SK-N-SH treated with all-trans-retinoic acid at 6 μM for 48 hours (cell line): ENCODE results near the gene CLINT1.

ENCODE experiments used
- ARNTL ChIP-seq: fragments of 450-650 bp; formaldehyde crosslinking; IDR thresholded peaks from 2 replicates; pipeline ENCODE4 v1.5.0; 2020; ENCODE audit warnings: low read depth, mild to moderate bottlenecking, moderate library complexity, borderline replicate concordance
- CREB5 ChIP-seq: fragments of 250-450 bp; sonication (Bioruptor Pico); IDR thresholded peaks from 2 replicates; pipeline ENCODE4 v1.5.1; 2020; ENCODE audit warnings: low read depth, mild to moderate bottlenecking, moderate library complexity
- CSDC2 ChIP-seq: fragments of 250-450 bp; sonication (Bioruptor Pico); IDR thresholded peaks from 2 replicates; pipeline ENCODE4 v1.5.0; 2020; ENCODE audit warnings: mild to moderate bottlenecking, moderate library complexity
- ISL1 ChIP-seq: fragments of 250-450 bp; sonication (Bioruptor Pico); IDR thresholded peaks from 2 replicates; pipeline ENCODE4 v2.1.2; 2022; ENCODE audit warnings: mild to moderate bottlenecking, moderate library complexity
- OSR1 ChIP-seq: fragments of 250-450 bp; sonication (Bioruptor Pico); IDR thresholded peaks from 2 replicates; pipeline ENCODE4 v1.8.0; 2022; ENCODE audit warnings: moderate library complexity, mild to moderate bottlenecking, inconsistent platforms
- PATZ1 ChIP-seq: fragments of 250-450 bp; sonication (Bioruptor Pico); IDR thresholded peaks from 2 replicates; pipeline ENCODE4 v1.8.0; 2020; ENCODE audit warnings: mild to moderate bottlenecking, moderate library complexity, borderline replicate concordance
- PPARA ChIP-seq: fragments of 250-450 bp; sonication (Bioruptor Pico); IDR thresholded peaks from 2 replicates; pipeline ENCODE4 v1.5.0; 2020; ENCODE audit warnings: mild to moderate bottlenecking, borderline replicate concordance
- SNAI2 ChIP-seq: fragments of 250-450 bp; sonication (Bioruptor Pico); IDR thresholded peaks from 2 replicates; pipeline ENCODE4 v1.5.0; 2020; ENCODE audit warnings: mild to moderate bottlenecking, moderate library complexity
- TOX ChIP-seq: fragments of 250-450 bp; sonication (Bioruptor Pico); IDR thresholded peaks from 2 replicates; pipeline ENCODE4 v1.8.0; 2021; ENCODE audit warnings: mild to moderate bottlenecking, moderate library complexity, borderline replicate concordance
- ZFP30 ChIP-seq: fragments of 450-650 bp; formaldehyde crosslinking; IDR thresholded peaks from 2 replicates; pipeline ENCODE4 v1.5.0; 2022; ENCODE audit warnings: mild to moderate bottlenecking, moderate library complexity
- ZNF565 ChIP-seq: fragments of 450-650 bp; formaldehyde crosslinking; conservative IDR thresholded peaks from 2 replicates; pipeline ENCODE4 v1.5.0; 2020; ENCODE audit warnings: low read depth, mild to moderate bottlenecking, moderate library complexity

- TF ChIP-seq TOX (CRISPR knock-in tag) (no peak), ISL1 (CRISPR knock-in tag) (no peak), PATZ1 (CRISPR knock-in tag) (no peak), CSDC2 (CRISPR knock-in tag) (no peak), CREB5 (no peak), OSR1 (CRISPR knock-in tag) (no peak), PPARA (CRISPR knock-in tag) (no peak), ARNTL (CRISPR knock-in tag) (no peak), SNAI2 (CRISPR knock-in tag) (no peak), ZNF565 (no peak), ZFP30 (CRISPR knock-in tag) (no peak)
Observed at GRCh38 chr5:157862183-157862851, 3.4 kb upstream of the CLINT1 start.
